ENCODE measurements around the gene EHMT2. TPM values are rescaled to one million over a fixed set of nuclear protein-coding genes. Genes with fewer than 3 reads are reported as not detected.
"Not testable (repeated sequence)": the region's sequence is repeated elsewhere in the genome, so short reads cannot be mapped to it uniquely, and the experiment has no call there.

The EHMT2 gene
- total RNA-seq, 2 experiments from 2014 or later, result 57.0 to 58.4 TPM

- POLR2A ChIA-PET, result no interaction called here
- Mint-ChIP-seq H3K27ac (no peak overlapping the region), H3K4me1 (no peaks in the 10 kb centered on the region), H3K9me3 (no peaks in the 10 kb centered on the region), H3K27me3 (peaks cover 3% of the 10 kb centered on the region), H3K36me3 (ENCODE audit: low read depth) (no peaks in the 10 kb centered on the region), H3K4me3 (no peak overlapping the region)
- CTCF ChIA-PET, result no interaction called here
- no peak for DNase-seq
Measured at GRCh38 chr6:31927863-31928671, 30.6 kb upstream of the EHMT2 start.

- Mint-ChIP-seq H3K9me3 (no peaks in the 10 kb centered on the region), H3K4me1 (no peaks in the 10 kb centered on the region), H3K4me3 (no peak within 1 kb of the TSS), H3K27ac (no peak within 1 kb of the TSS), H3K27me3 (peaks cover 3% of the 10 kb centered on the region), H3K36me3 (ENCODE audit: low read depth) (no peaks in the 10 kb centered on the region)
- DNase-seq, result no peak
- CTCF ChIA-PET, result no interaction called here
- POLR2A ChIA-PET, result no interaction called here
Measured at GRCh38 chr6:31927242-31927862, 29.9 kb upstream of the EHMT2 start, which contains the start of gene C2. Gene C2 (plus strand): TSS chr6:31927717. CDS start chr6:31927753, 36 bp downstream.

GRCh38 chr6:31922942-31923341 is 25.4 kb upstream of the EHMT2 start:
- Mint-ChIP-seq H3K4me3 (no peak overlapping the region), H3K36me3 (ENCODE audit: low read depth) (no peaks in the 10 kb centered on the region), H3K27me3 (peaks cover 3% of the 10 kb centered on the region), H3K9me3 (no peaks in the 10 kb centered on the region), H3K27ac (no peak overlapping the region), H3K4me1 (no peaks in the 10 kb centered on the region)
- no peak for DNase-seq
- POLR2A ChIA-PET, result interaction anchor here (0.8 kb wide), 1 partner anchor 25 kb away, joined by 3 read pairs; no protein-coding TSS in a partner anchor
- CTCF ChIA-PET, result interaction anchor here (0.9 to 1.6 kb wide), 3 partner anchors 25 to 93 kb away, joined by 4 to 6 read pairs (median 4); partner anchors contain the start of gene EHMT2

GRCh38 chr6:31920811-31921210 is 23.3 kb upstream of the EHMT2 start:
- CTCF ChIA-PET, result interaction anchor here (1.3 kb wide), 1 partner anchor 22 kb away, joined by 5 read pairs; no protein-coding TSS in a partner anchor

GRCh38 chr6:31919624-31920303 is 22.3 kb upstream of the EHMT2 start:
- no peak for DNase-seq
- Mint-ChIP-seq H3K27ac (no peak overlapping the region), H3K36me3 (ENCODE audit: low read depth) (no peaks in the 10 kb centered on the region), H3K9me3 (no peaks in the 10 kb centered on the region), H3K4me3 (no peak overlapping the region), H3K4me1 (no peaks in the 10 kb centered on the region), H3K27me3 (no peaks in the 10 kb centered on the region)
- POLR2A ChIA-PET, result interaction anchor here (0.9 kb wide), 1 partner anchor 33 kb away, joined by 3 read pairs; no protein-coding TSS in a partner anchor
- CTCF ChIA-PET, result no interaction called here

More at GRCh38 chr6:31920811-31921210, 23.3 kb upstream of the EHMT2 start:
- H3K4me1 Mint-ChIP-seq, result no peaks in the 10 kb centered on the region
- no peak for DNase-seq
- POLR2A ChIA-PET, result no interaction called here
- H3K27ac Mint-ChIP-seq, result no peak overlapping the region
- H3K4me3 Mint-ChIP-seq, result no peak overlapping the region
- H3K27me3 Mint-ChIP-seq, result no peaks in the 10 kb centered on the region
- H3K36me3 Mint-ChIP-seq (ENCODE audit: low read depth), result no peaks in the 10 kb centered on the region
- no peaks in the 10 kb centered on the region for H3K9me3 Mint-ChIP-seq

GRCh38 chr6:31918069-31918720 is 20.7 kb upstream of the EHMT2 start:
- POLR2A ChIA-PET, result no interaction called here
- Mint-ChIP-seq H3K4me3 (no peak overlapping the region), H3K27me3 (no peaks in the 10 kb centered on the region), H3K4me1 (no peaks in the 10 kb centered on the region), H3K9me3 (no peaks in the 10 kb centered on the region), H3K27ac (no peak overlapping the region), H3K36me3 (ENCODE audit: low read depth) (no peaks in the 10 kb centered on the region)
- CTCF ChIA-PET, result interaction anchor here (0.7 to 1.3 kb wide), 2 partner anchors 14 to 34 kb away, joined by 3 to 5 read pairs; no protein-coding TSS in a partner anchor
- DNase-seq, result no peak

GRCh38 chr6:31915756-31916155 is 18.3 kb upstream of the EHMT2 start:
- H3K36me3 Mint-ChIP-seq (ENCODE audit: low read depth), result no peaks in the 10 kb centered on the region
- ChIA-PET CTCF (no interaction called here), POLR2A (interaction anchor here (0.9 kb wide), 1 partner anchor 37 kb away, joined by 3 read pairs; no protein-coding TSS in a partner anchor)
- H3K4me3 Mint-ChIP-seq, result no peak overlapping the region
- H3K4me1 Mint-ChIP-seq, result peaks cover 11% of the 10 kb centered on the region
- no peaks in the 10 kb centered on the region for H3K9me3 Mint-ChIP-seq
- no peak overlapping the region for H3K27ac Mint-ChIP-seq
- H3K27me3 Mint-ChIP-seq, result no peaks in the 10 kb centered on the region
- no peak for DNase-seq

- POLR2A ChIA-PET, result interaction anchor here (0.9 kb wide), 1 partner anchor 37 kb away, joined by 3 read pairs; no protein-coding TSS in a partner anchor
Measured at GRCh38 chr6:31915351-31915750, 17.9 kb upstream of the EHMT2 start.

GRCh38 chr6:31911826-31912585 is 14.5 kb upstream of the EHMT2 start:
- ChIA-PET CTCF (interaction anchor here (1.1 kb wide), 1 partner anchor 22 kb away, joined by 3 read pairs; no protein-coding TSS in a partner anchor), POLR2A (interaction anchor here (1.8 kb wide), 1 partner anchor 46 kb away, joined by 3 read pairs; no protein-coding TSS in a partner anchor)
- no peak for DNase-seq
- Mint-ChIP-seq H3K4me1 (peaks cover 30% of the 10 kb centered on the region), H3K27me3 (no peaks in the 10 kb centered on the region), H3K36me3 (ENCODE audit: low read depth) (no peaks in the 10 kb centered on the region), H3K4me3 (no peak overlapping the region), H3K27ac (no peak overlapping the region), H3K9me3 (no peaks in the 10 kb centered on the region)

More at GRCh38 chr6:31915351-31915750, 17.9 kb upstream of the EHMT2 start:
- Mint-ChIP-seq H3K27ac (no peak overlapping the region), H3K4me1 (peaks cover 12% of the 10 kb centered on the region), H3K36me3 (ENCODE audit: low read depth) (no peaks in the 10 kb centered on the region), H3K9me3 (no peaks in the 10 kb centered on the region), H3K27me3 (no peaks in the 10 kb centered on the region), H3K4me3 (no peak overlapping the region)
- no peak for DNase-seq
- CTCF ChIA-PET, result interaction anchor here (0.9 kb wide), 1 partner anchor 24 kb away, joined by 3 read pairs; no protein-coding TSS in a partner anchor

GRCh38 chr6:31909298-31909697 is 11.8 kb upstream of the EHMT2 start:
- H3K27ac Mint-ChIP-seq; DNase-seq; H3K4me3 Mint-ChIP-seq; H3K36me3 Mint-ChIP-seq (ENCODE audit: low read depth); H3K27me3 Mint-ChIP-seq; H3K9me3 Mint-ChIP-seq: not testable (repeated sequence)
- H3K4me1 Mint-ChIP-seq, result peaks cover 36% of the 10 kb centered on the region
- POLR2A ChIA-PET, result interaction anchor here (1.3 to 1.4 kb wide), 2 partner anchors 11 to 26 kb away, joined by 3 to 6 read pairs; partner anchors contain the start of gene EHMT2
- CTCF ChIA-PET, result interaction anchor here (1.0 kb wide), 1 partner anchor 43 kb away, joined by 5 read pairs; no protein-coding TSS in a partner anchor

- no peak for DNase-seq
- no peaks in the 10 kb centered on the region for H3K36me3 Mint-ChIP-seq (ENCODE audit: low read depth)
- CTCF ChIA-PET, result no interaction called here
- H3K4me1 Mint-ChIP-seq, result peaks cover 36% of the 10 kb centered on the region
- no peak overlapping the region for H3K27ac Mint-ChIP-seq
- POLR2A ChIA-PET, result interaction anchor here (1.3 kb wide), 1 partner anchor 11 kb away, joined by 6 read pairs; the partner anchor contains the start of gene EHMT2
- H3K9me3 Mint-ChIP-seq, result no peaks in the 10 kb centered on the region
- peaks cover 6% of the 10 kb centered on the region for H3K27me3 Mint-ChIP-seq
- H3K4me3 Mint-ChIP-seq, result no peak overlapping the region
Measured at GRCh38 chr6:31908791-31909190, 11.3 kb upstream of the EHMT2 start.

- POLR2A ChIA-PET, result interaction anchor here (0.9 kb wide), 1 partner anchor 71 kb away, joined by 3 read pairs; no protein-coding TSS in a partner anchor
- peaks cover 36% of the 10 kb centered on the region for H3K4me1 Mint-ChIP-seq
- H3K9me3 Mint-ChIP-seq; H3K27ac Mint-ChIP-seq; H3K36me3 Mint-ChIP-seq (ENCODE audit: low read depth); H3K27me3 Mint-ChIP-seq; H3K4me3 Mint-ChIP-seq; CTCF ChIA-PET; DNase-seq: not testable (repeated sequence)
Measured at GRCh38 chr6:31908255-31908654, 10.8 kb upstream of the EHMT2 start.

Measured in activated CD4-positive, alpha-beta memory T cell treated with anti-CD3 and anti-CD28 coated beads, Interleukin-2, amount 10 ng/mL, durations not matched to agents 7 days and 5 days (primary cell).